ENCODE data around the gene RTL5.
A peak's percentile ranks its signal among the peaks of the same experiment; 100 is the strongest.
"Not testable (repeated sequence)": the region's sequence is repeated elsewhere in the genome, so short reads cannot be mapped to it uniquely, and the experiment has no call there.

RTL5 gene

GRCh38 chrX:72176981-72177380, 45.3 kb upstream of the RTL5 start:
- TF ChIP-seq ISL1 (CRISPR knock-in tag; IDR thresholded peaks at IDR 0.05) (no peak), ZFP30 (CRISPR knock-in tag; IDR thresholded peaks at IDR 0.05) (no peak), POU6F1 (CRISPR knock-in tag; IDR thresholded peaks at IDR 0.05; ENCODE audit: borderline replicate concordance, low read depth) (no peak), TSHZ2 (CRISPR knock-in tag; IDR thresholded peaks at IDR 0.05) (no peak), TOX (CRISPR knock-in tag; IDR thresholded peaks at IDR 0.05; ENCODE audit: borderline replicate concordance) (no peak), RARB (CRISPR knock-in tag; IDR thresholded peaks at IDR 0.05) (no peak), ZNF565 (CRISPR knock-in tag; conservative IDR thresholded peaks at IDR 0.05; ENCODE audit: low read depth) (no peak), SNAI2 (CRISPR knock-in tag; IDR thresholded peaks at IDR 0.05) (no peak), CSDC2 (CRISPR knock-in tag; IDR thresholded peaks at IDR 0.05) (no peak), OSR1 (CRISPR knock-in tag; IDR thresholded peaks at IDR 0.05) (no peak), ESRRG (CRISPR knock-in tag; IDR thresholded peaks at IDR 0.05) (no peak), ZNF70 (CRISPR knock-in tag; IDR thresholded peaks at IDR 0.05) (no peak), ZC3H10 (CRISPR knock-in tag; IDR thresholded peaks at IDR 0.05) (no peak), CSRNP3 (CRISPR knock-in tag; IDR thresholded peaks at IDR 0.05) (no peak), ZFP3 (CRISPR knock-in tag; IDR thresholded peaks at IDR 0.05) (no peak)
- ATAC-seq = no peak

GRCh38 chrX:72176289-72176688, 44.6 kb upstream of the RTL5 start:
- not testable (repeated sequence) for ATAC-seq

GRCh38 chrX:72169008-72169728, 37.5 kb upstream of the RTL5 start:
- peak; percentile 83 for ATAC-seq
- no peak for TF ChIP-seq OSR1 (CRISPR knock-in tag; IDR thresholded peaks at IDR 0.05)
- no peak for TF ChIP-seq ZC3H10 (CRISPR knock-in tag; IDR thresholded peaks at IDR 0.05)
- TF ChIP-seq RARB (CRISPR knock-in tag; IDR thresholded peaks at IDR 0.05) = no peak
- no peak for TF ChIP-seq ZFP3 (CRISPR knock-in tag; IDR thresholded peaks at IDR 0.05)
- no peak for TF ChIP-seq TOX (CRISPR knock-in tag; IDR thresholded peaks at IDR 0.05; ENCODE audit: borderline replicate concordance)
- TF ChIP-seq ZNF565 (CRISPR knock-in tag; conservative IDR thresholded peaks at IDR 0.05; ENCODE audit: low read depth) = no peak
- TF ChIP-seq ZNF70 (CRISPR knock-in tag; IDR thresholded peaks at IDR 0.05) = no peak
- no peak for TF ChIP-seq ZFP30 (CRISPR knock-in tag; IDR thresholded peaks at IDR 0.05)
- no peak for TF ChIP-seq BACH2 (CRISPR knock-in tag; IDR thresholded peaks at IDR 0.05; ENCODE audit: borderline replicate concordance)
- no peak for TF ChIP-seq ARNTL (CRISPR knock-in tag; IDR thresholded peaks at IDR 0.05; ENCODE audit: borderline replicate concordance, low read depth)
- TF ChIP-seq CSDC2 (CRISPR knock-in tag; IDR thresholded peaks at IDR 0.05) = no peak
- no peak for TF ChIP-seq PATZ1 (CRISPR knock-in tag; IDR thresholded peaks at IDR 0.05; ENCODE audit: borderline replicate concordance)
- TF ChIP-seq ESRRG (CRISPR knock-in tag; IDR thresholded peaks at IDR 0.05) = no peak
- no peak for TF ChIP-seq CSRNP3 (CRISPR knock-in tag; IDR thresholded peaks at IDR 0.05)
- TF ChIP-seq CREB5 (CRISPR knock-in tag; IDR thresholded peaks at IDR 0.05; ENCODE audit: low read depth) = no peak
- no peak for TF ChIP-seq ISL1 (CRISPR knock-in tag; IDR thresholded peaks at IDR 0.05)
- TF ChIP-seq SNAI2 (CRISPR knock-in tag; IDR thresholded peaks at IDR 0.05) = no peak
- no peak for TF ChIP-seq GLIS3 (CRISPR knock-in tag; IDR thresholded peaks at IDR 0.05)
